SK-N-SH (cell line): ENCODE measurements around the gene MSN. TPM values are rescaled to one million over a fixed set of nuclear protein-coding genes. Genes with fewer than 3 reads are reported as not detected.
"Not testable (repeated sequence)": the region's sequence is repeated elsewhere in the genome, so short reads cannot be mapped to it uniquely, and the experiment has no call there.

Source experiments
- CTCF ChIA-PET: fragments of 300-600, 350-600 bp; formaldehyde crosslinking; extraction: SDS; loops from one replicate; lab custom pipeline; 2021; lab: Yijun Ruan, JAX
- POLR2A ChIA-PET: fragments of 350-600 bp; sonication (Branson Sonifier 250); formaldehyde crosslinking; extraction: SDS; loops from one replicate; lab custom pipeline; 2020; ENCODE audit warnings: antibody characterized with exemption, inconsistent platforms; lab: Yijun Ruan, JAX
- DNase-seq: peaks from one replicate; pipeline ENCODE4 v3.0.0; 2012
- H2AFZ ChIP-seq: fragments of 200-600 bp; sonication (generic); 2 replicates; pipeline ENCODE4 v1.8.1; 2016; ENCODE audit warnings: antibody characterized with exemption, mild to moderate bottlenecking, low read depth
- H3F3A ChIP-seq: fragments of 200-600 bp; sonication (generic); replicated peaks from 2 replicates; pipeline ENCODE3; 2016; ENCODE audit warnings: antibody characterized with exemption, mild to moderate bottlenecking; ENCODE audit not compliant: insufficient read depth
- H3K27ac ChIP-seq, 2 experiments: fragments of 200-500 bp in 1 of 2; fragments of 200-600 bp in 1 of 2; sonication (Bioruptor generic) in 1 of 2; sonication (generic), shearing (Covaris generic) in 1 of 2; 2 replicates each; pipeline versions ENCODE4 v1.5.1 to v1.6.1; 2014 to 2016; ENCODE audit warnings: low read depth in 2 of 2, inconsistent platforms in 1 of 2, low read length in 1 of 2, mild to moderate bottlenecking in 1 of 2, mixed read lengths in 1 of 2
- H3K27me3 ChIP-seq: fragments of 200-600 bp; sonication (generic), shearing (Covaris generic); 2 replicates; pipeline ENCODE4 v1.6.1; 2016; ENCODE audit warnings: mixed run types; ENCODE audit not compliant: insufficient read depth
- H3K36me3 ChIP-seq, 2 experiments: fragments of 200-500 bp in 1 of 2; fragments of 200-600 bp in 1 of 2; sonication (Bioruptor generic) in 1 of 2; sonication (generic) in 1 of 2; replicated peaks in 1 of 2; 2 replicates each; pipeline versions ENCODE3 to v1.5.1; 2014 to 2016; ENCODE audit warnings: low read length in 1 of 2, mild to moderate bottlenecking in 1 of 2; ENCODE audit not compliant: insufficient read depth in 2 of 2, control insufficient read depth in 1 of 2
- H3K4me1 ChIP-seq, 2 experiments: fragments of 200-500 bp in 1 of 2; fragments of 200-600 bp in 1 of 2; sonication (Bioruptor generic) in 1 of 2; sonication (generic), shearing (Covaris generic) in 1 of 2; 2 replicates each; pipeline versions ENCODE4 v1.5.1 to v1.6.1; 2014 to 2016; ENCODE audit warnings: low read depth in 1 of 2, low read length in 1 of 2, mixed run types in 1 of 2; ENCODE audit not compliant: insufficient read depth in 2 of 2, control insufficient read depth in 1 of 2
- H3K4me2 ChIP-seq: fragments of 200-600 bp; sonication (generic), shearing (Covaris generic); 2 replicates; pipeline ENCODE4 v1.6.1; 2017; ENCODE audit warnings: mixed run types
- H3K4me3 ChIP-seq, 2 experiments: fragments of 200-500 bp in 1 of 2; fragments of 200-600 bp in 1 of 2; sonication (Bioruptor generic) in 1 of 2; sonication (generic), shearing (Covaris generic) in 1 of 2; 2 replicates each; pipeline versions ENCODE4 v1.5.1 to v1.8.1; 2014 to 2016; ENCODE audit warnings: low read depth in 2 of 2, inconsistent platforms in 1 of 2, low read length in 1 of 2, mild to moderate bottlenecking in 1 of 2, mixed read lengths in 1 of 2, moderate library complexity in 1 of 2
- H3K79me2 ChIP-seq: fragments of 200-600 bp; sonication (generic); 2 replicates; pipeline ENCODE4 v1.8.1; 2017; ENCODE audit warnings: mild to moderate bottlenecking; ENCODE audit not compliant: insufficient read depth
- H3K9ac ChIP-seq: fragments of 200-600 bp; sonication (generic); 2 replicates; pipeline ENCODE4 v1.6.1; 2017; ENCODE audit warnings: mixed run types
- H3K9me2 ChIP-seq: fragments of 200-600 bp; sonication (generic); 2 replicates; pipeline ENCODE4 v1.6.1; 2017; ENCODE audit warnings: mixed run types
- H3K9me3 ChIP-seq: fragments of 200-600 bp; sonication (generic); 2 replicates; pipeline ENCODE4 v1.6.1; 2017; ENCODE audit warnings: mixed run types, mild to moderate bottlenecking, moderate library complexity
- H4K20me1 ChIP-seq: fragments of 200-600 bp; sonication (generic); 2 replicates; pipeline ENCODE4 v1.6.1; 2017; ENCODE audit warnings: mild to moderate bottlenecking, mixed run types; ENCODE audit not compliant: insufficient read depth
- CTCF ChIP-seq: fragments of 200-600 bp; sonication (generic); IDR thresholded peaks from 2 replicates; pipeline ENCODE4 v1.6.1; 2017; ENCODE audit warnings: antibody characterized with exemption, mild to moderate bottlenecking, moderate library complexity
- FOSL2 ChIP-seq: IDR thresholded peaks from 2 replicates; pipeline ENCODE4 v1.4.0; 2012; ENCODE audit warnings: low read depth, mild to moderate bottlenecking, moderate library complexity, borderline replicate concordance
- IRF3 ChIP-seq: fragments of 150-350 bp; IDR thresholded peaks from 2 replicates; pipeline ENCODE4 v1.6.1; 2016; ENCODE audit warnings: mild to moderate bottlenecking, low read depth, low read length
- POLR2AphosphoS5 ChIP-seq: IDR thresholded peaks from 2 replicates; pipeline ENCODE4 v1.6.1; 2012; ENCODE audit warnings: low read depth, low read length
- TEAD4 ChIP-seq: IDR thresholded peaks from 2 replicates; pipeline ENCODE4 v1.4.0; 2012; ENCODE audit warnings: mild to moderate bottlenecking, borderline replicate concordance; ENCODE audit not compliant: insufficient read depth
- WGBS: methylation state at CpG from one replicate; pipeline ENCODE4 v1.1.6; 2017; ENCODE audit warnings: low lambda C conversion rate; 5-methylcytosine and 5-hydroxymethylcytosine counted together
- polyA plus RNA-seq, 3 experiments: library from polyadenylated mRNA; depleted of rRNA; stranded (reverse); fragments of >200 nt; gene quantifications; 2 replicates each; pipeline ENCODE4 v1.2.3, GENCODE V29; 2012

MSN gene
- polyA plus RNA-seq (2012; rRNA removed), result 189 and 226 TPM in 2 replicates
- polyA plus RNA-seq (2012; cell fraction: cytosol; rRNA removed), result 139 and 159 TPM in 2 replicates
- 133 and 207 TPM in 2 replicates for polyA plus RNA-seq (2012; cell fraction: nucleus; rRNA removed)

GRCh38 chrX:65667503-65668376 lies at the start of gene MSN:
Gene MSN (plus strand): TSS chrX:65667654. CDS start chrX:65667842, 188 bp downstream.
- Histone ChIP-seq H3K9me3 (no peaks in the 10 kb centered on the region), H3K9ac (peak within 1 kb of the TSS; percentile 91), H3K4me3 (peak within 1 kb of the TSS; percentile 58 to 71), H3K79me2 (peaks cover 52% of the 10 kb centered on the region), H3K27ac (peak within 1 kb of the TSS; percentile 58 to 87), H3K9me2 (no peaks in the 10 kb centered on the region), H3F3A (peaks cover 4% of the 10 kb centered on the region), H3K36me3 (no peaks in the 10 kb centered on the region), H3K27me3 (no peaks in the 10 kb centered on the region), H3K4me2 (peak within 1 kb of the TSS; percentile 71), H2AFZ (no peak within 1 kb of the TSS), H4K20me1 (peaks cover 15% of the 10 kb centered on the region), H3K4me1 (peaks cover 0 to 7% of the 10 kb centered on the region in 2 experiments; a peak in 2 of 4 replicates)
- ChIA-PET CTCF (no interaction called here), POLR2A (no interaction called here)
- TF ChIP-seq CTCF (peak; percentile 37), TEAD4 (no peak), POLR2AphosphoS5 (peak; percentile 55; the same call in 1 of the 2 replicates), FOSL2 (no peak), IRF3 (no peak)
- DNase-seq, result peak; percentile 15
- whole genome bisulfite sequencing, result 8% methylated on average over 19 of the region's 56 CpGs

- H3K4me3 ChIP-seq, H3K27me3 ChIP-seq, DNase-seq, H3K9me2 ChIP-seq, H3K27ac ChIP-seq, H3K4me2 ChIP-seq, H3K9ac ChIP-seq, POLR2A ChIA-PET, H2AFZ ChIP-seq, H3K36me3 ChIP-seq, H4K20me1 ChIP-seq, H3F3A ChIP-seq, CTCF ChIA-PET, H3K4me1 ChIP-seq, H3K9me3 ChIP-seq, H3K79me2 ChIP-seq: not testable (repeated sequence)
- WGBS, result 84% methylated on average over 6 of the region's 33 CpGs
Measured at GRCh38 chrX:65620096-65620705, 47.3 kb upstream of the MSN start.
